HepG2 (cell line): Measurements from ENCODE around the gene LIMK2. TPM values are rescaled to one million over a fixed set of nuclear protein-coding genes. Genes with fewer than 3 reads are reported as not detected.

Experiments used
- ATAC-seq: fragments of 200-7000 bp; cut with Tn5 transposase; 3 replicates; pipeline ENCODE4 v1.9.1; 2020; ENCODE audit warnings: mild to moderate bottlenecking, moderate library complexity
- BruUV-seq: library from RNA; stranded (reverse); fragments of 400-500 nt; replicated peaks from 2 replicates; lab custom pipeline; 2021; lab: Mats Ljungman, UMichigan
- CTCF ChIA-PET: fragments of 300-600 bp; formaldehyde crosslinking; extraction: SDS; loops from one replicate; lab custom pipeline; 2021; ENCODE audit warnings: low total read pairs, inconsistent platforms, low intra/inter-chr PET ratio; lab: Yijun Ruan, JAX
- POLR2A ChIA-PET: fragments of 350-600 bp; sonication (Branson Sonifier 250); formaldehyde crosslinking; loops from one replicate; lab custom pipeline; 2020; ENCODE audit warnings: antibody characterized with exemption, inconsistent platforms; lab: Yijun Ruan, JAX
- DNase-seq: peaks from one replicate; pipeline ENCODE4 v3.0.0-alpha.2; 2015; ENCODE audit warnings: low spot score
- FAIRE-seq: peaks from 3 replicates; lab custom pipeline; 2011; peaks lifted over from hg19 to GRCh38; lab: Jason Lieb, UNC
- H2AFZ ChIP-seq: one replicate; pipeline ENCODE4 v1.6.1; 2011; ENCODE audit warnings: low read length, inconsistent platforms
- H3K27ac ChIP-seq: fragments of 300-600 bp; 3 replicates; pipeline ENCODE4 v1.8.0; 2011; ENCODE audit warnings: mixed run types, mild to moderate bottlenecking, mixed read lengths, low read length, inconsistent platforms; ENCODE audit not compliant: insufficient read depth; ENCODE audit errors: extremely low read length
- H3K27me3 ChIP-seq, 2 experiments: fragments of 200-600 bp in 1 of 2; 2 replicates in 1 of 2; 3 replicates in 1 of 2; pipeline versions ENCODE4 v1.6.0 to v1.8.0; 2011; ENCODE audit warnings: low read length in 2 of 2, mild to moderate bottlenecking in 2 of 2, moderate library complexity in 2 of 2, inconsistent platforms in 1 of 2; ENCODE audit not compliant: insufficient read depth in 2 of 2, control insufficient read depth in 1 of 2
- H3K36me3 ChIP-seq, 2 experiments: fragments of 200-600 bp in 1 of 2; replicated peaks in 1 of 2; 2 replicates in 1 of 2; 3 replicates in 1 of 2; pipeline versions ENCODE4 v1.5.1 to v1.8.0; 2011; ENCODE audit warnings: low read length in 2 of 2, inconsistent platforms in 1 of 2; ENCODE audit not compliant: insufficient read depth in 2 of 2, control insufficient read depth in 1 of 2
- H3K4me1 ChIP-seq: 2 replicates; pipeline ENCODE4 v1.5.1; 2012; ENCODE audit warnings: low read length, inconsistent platforms; ENCODE audit not compliant: insufficient read depth
- H3K4me2 ChIP-seq: 2 replicates; pipeline ENCODE4 v1.6.0; 2011; ENCODE audit warnings: low read depth, low read length, inconsistent platforms
- H3K4me3 ChIP-seq, 3 experiments: fragments of 200-600 bp in 1 of 3; sonication (generic), shearing (Covaris generic) in 1 of 3; replicated peaks in 1 of 3; 2 replicates each; pipeline ENCODE4 v1.5.1; 2011 to 2016; ENCODE audit warnings: low read length in 3 of 3, inconsistent platforms in 2 of 3, low read depth in 2 of 3, mild to moderate bottlenecking in 2 of 3, control low read depth in 1 of 3, mixed read lengths in 1 of 3; ENCODE audit not compliant: insufficient read depth in 1 of 3
- H3K79me2 ChIP-seq: one replicate; pipeline ENCODE4 v1.6.1; 2011; ENCODE audit warnings: low read length, inconsistent platforms; ENCODE audit not compliant: insufficient read depth
- H3K9ac ChIP-seq: 2 replicates; pipeline ENCODE4 v1.6.0; 2011; ENCODE audit warnings: mild to moderate bottlenecking, low read depth, low read length, inconsistent platforms; ENCODE audit not compliant: insufficient read depth
- H3K9me3 ChIP-seq: 2 replicates; pipeline ENCODE4 v1.5.1; 2012; ENCODE audit warnings: mild to moderate bottlenecking, low read length
- H4K20me1 ChIP-seq: 2 replicates; pipeline ENCODE4 v1.6.0; 2011; ENCODE audit warnings: inconsistent platforms, mild to moderate bottlenecking, low read length, moderate library complexity; ENCODE audit not compliant: insufficient read depth
- ARHGAP35 ChIP-seq: sonication (generic); formaldehyde crosslinking; IDR thresholded peaks from 2 replicates; pipeline ENCODE4 v1.9.0; 2022; ENCODE audit warnings: mild to moderate bottlenecking, inconsistent platforms, moderate library complexity, missing genetic modification reagents, borderline replicate concordance
- ATF7-NPFF ChIP-seq: sonication (generic); formaldehyde crosslinking; IDR thresholded peaks from 2 replicates; pipeline ENCODE4 v1.8.1; 2023; ENCODE audit warnings: mild to moderate bottlenecking, low read depth, missing genetic modification reagents, moderate library complexity
- GATA4 ChIP-seq: sonication (generic); IDR thresholded peaks from 2 replicates; pipeline ENCODE4 v1.6.1; 2016; ENCODE audit warnings: antibody characterized with exemption, low read depth, borderline replicate concordance
- JUNB ChIP-seq: sonication (generic); formaldehyde crosslinking; IDR thresholded peaks from 2 replicates; pipeline ENCODE4 v1.8.0; 2022; ENCODE audit warnings: missing genetic modification reagents, mild to moderate bottlenecking, borderline replicate concordance
- NRL ChIP-seq: sonication (generic); formaldehyde crosslinking; IDR thresholded peaks from 2 replicates; pipeline ENCODE4 v1.5.0; 2020; ENCODE audit warnings: missing genetic modification reagents, mild to moderate bottlenecking, moderate library complexity, borderline replicate concordance
- ZNF264 ChIP-seq: sonication (generic); formaldehyde crosslinking; IDR thresholded peaks from 2 replicates; pipeline ENCODE4 v1.4.0; 2020; ENCODE audit warnings: missing genetic modification reagents
- ZNF367 ChIP-seq: sonication (generic); formaldehyde crosslinking; IDR thresholded peaks from 2 replicates; pipeline ENCODE4 v1.4.0; 2020; ENCODE audit warnings: missing genetic modification reagents, borderline replicate concordance
- ZNF768 ChIP-seq: sonication (generic); formaldehyde crosslinking; IDR thresholded peaks from 2 replicates; pipeline ENCODE4 v1.4.0; 2020; ENCODE audit warnings: missing genetic modification reagents
- ZNF775 ChIP-seq: sonication (generic); formaldehyde crosslinking; IDR thresholded peaks from 2 replicates; pipeline ENCODE4 v1.4.0; 2020; ENCODE audit warnings: missing genetic modification reagents, mild to moderate bottlenecking, moderate library complexity, borderline replicate concordance
- WGBS: methylation state at CpG from one replicate; pipeline ENCODE4 v1.1.6; 2017; ENCODE audit warnings: low lambda C conversion rate; 5-methylcytosine and 5-hydroxymethylcytosine counted together
- in situ Hi-C: cut with HindIII; loops from 2 replicates; pipeline ENCODE4 v1.10.0; 2017; ENCODE audit warnings: low pct_unique_long_range_greater_than_20kb; ENCODE audit not compliant: extremely low pct_ligation_motif_present
- intact Hi-C: fragments of 100-400 bp; cut with micrococcal nuclease; formaldehyde crosslinking; loops from one replicate; pipeline ENCODE4 v1.10.0; 2022; ENCODE audit not compliant: unreplicated experiment
- polyA plus RNA-seq, 8 experiments: library from polyadenylated mRNA; depleted of rRNA in 3 of 8; stranded (reverse) in 7 of 8; unstranded in 1 of 8; fragments of >200 nt; fragmentation: Illumina TruSeq in 4 of 8; extraction: Trizol in 4 of 8; gene quantifications; 2 replicates each; pipeline versions ENCODE4 v1.2.1 to v1.2.3, GENCODE V29; 2011 to 2016; ENCODE audit warnings: low read depth in 4 of 8, missing spikeins in 1 of 8, mixed read lengths in 1 of 8; ENCODE audit not compliant: insufficient read depth in 1 of 8
- total RNA-seq, 5 experiments: library from RNA; depleted of rRNA; stranded (reverse); fragments of >200 nt; fragmentation: Illumina TruSeq; extraction: Trizol; gene quantifications; 2 replicates each; pipeline ENCODE4 v1.2.3, GENCODE V29; 2016; ENCODE audit warnings: low read depth in 1 of 5

LIMK2 gene
- total and polyA plus RNA-seq, 2 of the 13 experiments (the other 11 are each of a cell fraction or from before 2014, with no cell fraction given): 20.9 to 29.8 TPM

GRCh38 chr22:31184015-31184414 is 28.1 kb upstream of the LIMK2 start:
- H3K4me2 ChIP-seq: no peak overlapping the region
- H3K79me2 ChIP-seq: peaks cover 8% of the 10 kb centered on the region
- no peak overlapping the region for H3K4me3 ChIP-seq
- CTCF ChIA-PET: no interaction called here
- H3K27me3 ChIP-seq: no peaks in the 10 kb centered on the region
- no peak for ATAC-seq
- no peak overlapping the region for H3K9ac ChIP-seq
- peaks cover 1 to 33% of the 10 kb centered on the region in 2 experiments; a peak in 4 of 5 replicates for H3K36me3 ChIP-seq
- H3K4me1 ChIP-seq: peaks cover 7% of the 10 kb centered on the region
- no peak for TF ChIP-seq ATF7-NPFF (CRISPR knock-in tag)
- TF ChIP-seq ZNF768 (CRISPR knock-in tag): no peak
- no peak for TF ChIP-seq GATA4
- TF ChIP-seq, all 625 proteins: peak for 0
- Histone ChIP-seq H4K20me1 (no peaks in the 10 kb centered on the region), H3K9me3 (no peaks in the 10 kb centered on the region), H2AFZ (no peak overlapping the region), H3K27ac (no peak overlapping the region)
- DNase-seq: no peak
- in situ Hi-C loops: no loop called here
- FAIRE-seq: no peak
- BruUV-seq: no TSS peak
- POLR2A ChIA-PET: no interaction called here
- no CpG with 5 or more reads among the region's 30 CpGs for WGBS
- intact Hi-C loops: no loop called here

GRCh38 chr22:31185056-31185455 is 27.0 kb upstream of the LIMK2 start:
- WGBS: 96% methylated on average over 5 of the region's 5 CpGs
- CTCF ChIA-PET: no interaction called here
- no peak for ATAC-seq
- intact Hi-C loops: no loop called here
- in situ Hi-C loops: no loop called here
- H3K9me3 ChIP-seq: no peaks in the 10 kb centered on the region
- no TSS peak for BruUV-seq
- H3K4me2 ChIP-seq: no peak overlapping the region
- H2AFZ ChIP-seq: no peak overlapping the region
- H3K79me2 ChIP-seq: peaks cover 3% of the 10 kb centered on the region
- no peak overlapping the region for H3K9ac ChIP-seq
- H3K36me3 ChIP-seq: peaks cover 1 to 30% of the 10 kb centered on the region in 2 experiments; a peak in 4 of 5 replicates
- POLR2A ChIA-PET: no interaction called here
- no peak overlapping the region for H3K4me3 ChIP-seq
- no peak for DNase-seq
- H3K27me3 ChIP-seq: no peaks in the 10 kb centered on the region
- no peak for TF ChIP-seq JUNB (CRISPR knock-in tag)
- no peak for TF ChIP-seq ZNF775
- no peak for TF ChIP-seq ZNF367 (CRISPR knock-in tag)
- no peak for TF ChIP-seq ARHGAP35 (CRISPR knock-in tag)
- no peak for TF ChIP-seq NRL (CRISPR knock-in tag)
- no peak for TF ChIP-seq ZNF264 (CRISPR knock-in tag)
- H3K4me1 ChIP-seq: no peaks in the 10 kb centered on the region
- no peak overlapping the region for H3K27ac ChIP-seq
- no peak for FAIRE-seq
- no peaks in the 10 kb centered on the region for H4K20me1 ChIP-seq
